HG03066 (cell line): ENCODE data around the gene C1orf87.

Experiments
- ATAC-seq: cut with Tn5 transposase; IDR thresholded peaks from one replicate; pipeline ENCODE4 v1.9.1; 2021; ENCODE audit warnings: low read depth; ENCODE audit not compliant: unreplicated experiment

Gene C1orf87

DNA sequence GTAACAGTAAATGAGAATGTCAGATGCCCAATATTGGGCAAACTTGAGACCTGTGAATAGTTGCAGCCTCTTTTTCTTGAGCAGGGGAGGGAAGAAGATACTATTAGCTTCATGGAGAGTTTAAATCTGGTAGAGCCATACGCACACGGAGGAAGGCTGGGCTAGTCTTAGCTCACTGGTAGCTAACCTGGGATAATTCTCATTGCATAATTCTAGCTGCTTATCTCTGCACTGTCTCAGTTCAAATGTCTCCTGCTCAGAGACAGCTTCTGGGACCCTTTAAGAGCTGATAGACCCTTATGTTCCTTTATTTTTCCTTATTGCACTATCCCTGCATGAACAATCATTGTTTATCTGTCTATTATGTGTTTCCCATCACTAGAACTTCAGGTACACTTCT, 8.4 kb downstream of the C1orf87 start:
- no peak for ATAC-seq

DNA sequence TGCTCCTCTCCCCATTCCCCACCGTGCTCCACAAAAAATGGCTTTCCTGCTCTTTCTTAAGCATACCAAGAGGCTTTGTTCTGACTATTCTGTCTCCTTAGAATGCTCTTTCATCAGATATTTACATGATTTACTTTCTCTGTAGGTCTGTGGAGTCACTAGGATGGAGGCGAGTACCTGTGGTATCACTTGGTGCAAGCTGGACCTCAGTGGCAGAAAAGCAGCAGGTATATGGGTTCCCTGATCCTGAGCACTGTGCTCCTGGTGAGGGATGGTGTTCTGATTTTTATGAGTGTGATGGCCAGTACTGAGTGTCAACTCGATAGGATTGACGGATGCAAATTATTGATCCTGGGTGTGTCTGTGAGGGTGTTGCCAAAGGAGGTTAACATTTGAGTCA, 10.0 kb downstream of the C1orf87 start:
- ATAC-seq: no peak

GRCh38 chr1:60059468-60059867, 14.1 kb downstream of the C1orf87 start:
- no peak for ATAC-seq

GRCh38 chr1:60055336-60055735, 18.2 kb downstream of the C1orf87 start:
- ATAC-seq: no peak

DNA sequence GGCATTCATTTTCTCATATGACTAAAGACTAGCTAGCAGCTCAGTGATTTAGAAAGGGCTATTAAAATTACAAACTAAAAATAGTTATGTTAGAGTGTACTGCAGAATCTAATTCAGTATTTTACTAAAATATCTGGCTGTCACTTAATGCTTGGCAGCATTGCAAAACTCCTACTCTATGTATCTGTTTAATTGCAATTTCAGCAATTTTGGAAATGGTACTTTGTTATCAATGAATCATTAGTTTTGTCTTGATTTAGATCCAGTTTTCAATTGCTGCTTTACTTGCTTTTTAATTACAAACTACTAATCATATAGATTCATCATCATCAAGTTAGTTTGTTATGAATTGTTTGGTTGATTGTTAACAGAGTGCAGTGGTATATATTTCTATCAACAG, 19.2 kb downstream of the C1orf87 start:
- ATAC-seq: no peak

DNA sequence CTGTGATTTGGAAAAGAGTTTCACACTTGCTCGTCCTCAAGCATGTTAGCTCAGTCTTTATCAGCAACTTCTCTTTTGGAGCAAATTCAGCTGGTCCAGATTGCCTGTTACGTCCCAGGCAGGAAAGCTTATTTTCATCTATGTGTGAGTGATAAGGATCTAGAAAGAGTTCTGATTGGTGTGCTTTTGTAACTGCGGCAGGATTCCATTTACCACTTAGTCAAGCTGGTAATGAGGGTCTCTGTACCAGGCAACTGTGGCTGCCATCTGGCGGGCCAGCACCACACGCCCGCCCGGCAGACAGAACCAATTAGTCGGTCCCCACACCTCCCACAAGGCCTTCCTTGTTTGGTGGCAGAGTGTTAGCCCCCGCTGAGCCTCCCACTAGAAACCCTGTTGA, 21.0 kb downstream of the C1orf87 start:
- no peak for ATAC-seq

DNA sequence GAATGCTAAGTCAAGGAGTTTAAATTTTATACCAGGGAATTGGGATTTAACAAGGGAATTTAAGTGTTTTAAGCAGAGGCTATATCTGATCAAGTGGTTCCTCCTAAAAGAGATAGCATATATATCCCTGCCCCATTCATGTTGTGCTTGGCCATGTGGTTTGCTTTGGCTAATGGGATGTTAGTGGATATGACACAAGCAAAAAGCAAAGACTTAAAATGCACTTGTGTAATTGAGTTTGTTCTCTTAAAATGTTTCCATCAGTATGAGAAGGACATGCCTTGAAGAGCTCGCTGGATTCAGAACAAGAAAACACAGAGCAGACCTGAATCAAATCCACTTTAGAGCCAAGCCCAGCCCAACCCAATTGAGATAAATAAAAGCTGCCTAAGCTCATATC, 22.4 kb downstream of the C1orf87 start:
- ATAC-seq: no peak

- no peak for ATAC-seq
Observed at GRCh38 chr1:60049188-60049587, 24.4 kb downstream of the C1orf87 start.

DNA sequence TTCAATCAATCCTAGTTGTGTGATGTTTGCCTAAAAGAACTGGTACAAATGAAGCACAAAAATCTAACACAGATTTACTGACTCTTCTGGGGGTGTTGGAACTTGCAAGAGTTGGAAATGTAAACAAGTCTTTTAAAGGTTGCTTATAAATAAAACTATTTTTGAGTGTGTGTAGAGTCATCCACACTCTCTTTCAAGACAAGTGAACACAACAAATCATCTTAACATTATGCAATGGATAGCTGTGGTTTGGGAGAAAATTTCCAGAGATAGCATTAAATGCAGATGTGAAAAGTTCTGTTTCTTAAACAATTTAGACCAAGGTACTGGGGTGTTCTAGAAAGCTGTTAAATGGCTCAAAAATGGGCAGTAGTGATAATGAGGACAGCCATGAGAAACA, 28.7 kb downstream of the C1orf87 start:
- no peak for ATAC-seq

DNA sequence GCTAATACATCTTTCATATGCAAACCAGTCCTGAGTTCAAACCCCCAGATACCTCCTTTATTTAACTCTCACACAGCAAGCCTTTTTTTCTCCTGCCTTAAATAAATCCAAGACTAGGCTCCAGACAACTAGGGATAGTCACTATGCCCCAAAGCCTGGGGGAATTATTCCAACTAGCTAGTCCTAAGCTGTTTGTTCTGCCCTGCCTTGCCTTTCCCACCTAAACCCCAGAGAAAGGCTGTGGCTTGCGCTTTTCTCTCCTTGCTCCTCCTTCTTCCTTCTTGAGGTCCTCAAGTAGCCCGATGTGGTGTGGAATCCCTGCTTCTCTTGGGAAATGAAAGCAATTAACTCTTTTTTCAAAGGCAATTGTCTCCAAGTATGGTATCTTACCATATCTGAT, 31.8 kb downstream of the C1orf87 start:
- ATAC-seq: no peak

DNA sequence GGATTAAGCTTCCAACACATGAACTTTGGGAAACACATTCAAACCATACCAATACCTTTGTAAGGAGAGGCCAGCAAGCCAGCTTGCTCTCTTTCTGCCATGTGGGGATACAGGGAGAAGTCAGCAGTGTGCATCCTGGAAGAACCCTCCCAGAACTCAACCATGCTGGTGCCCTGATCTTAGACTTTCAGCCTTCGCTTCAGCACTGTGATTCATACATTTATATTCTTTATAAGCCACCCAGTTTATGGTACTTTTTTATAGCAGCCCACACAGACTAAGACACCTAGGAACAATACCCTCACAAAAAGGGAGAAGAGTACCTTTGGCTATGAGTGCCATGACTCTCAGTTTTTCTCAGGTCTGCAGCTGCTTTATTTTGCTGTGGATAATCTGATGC, 35.9 kb downstream of the C1orf87 start:
- ATAC-seq: no peak

DNA sequence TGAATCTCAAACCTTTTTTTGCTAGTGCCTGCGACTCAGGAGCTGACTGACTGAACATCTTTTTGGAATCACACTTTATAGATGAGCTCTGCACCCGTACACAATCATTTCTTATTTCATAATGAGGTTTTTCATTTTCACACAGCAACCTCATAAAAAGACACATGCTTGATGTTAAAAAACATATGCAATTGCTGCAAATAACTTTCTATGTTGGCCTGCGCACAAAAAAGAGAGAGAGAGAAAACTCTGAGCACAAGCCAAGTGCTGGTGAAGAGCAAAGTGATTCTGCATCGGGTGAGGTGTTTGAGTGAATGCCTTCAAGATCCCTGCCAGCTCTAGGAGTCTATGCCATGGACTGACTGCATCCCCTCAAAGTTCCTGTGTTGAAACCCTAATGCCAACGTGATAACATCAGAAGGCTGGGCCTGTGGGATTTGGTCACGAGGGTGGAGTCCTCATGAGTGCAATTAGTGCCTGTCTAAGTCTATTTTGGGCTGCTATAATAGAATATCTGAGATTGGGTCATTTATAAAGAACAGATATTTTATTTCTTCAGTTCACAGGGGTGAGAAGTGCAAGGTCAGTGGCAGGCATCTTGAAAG, 36.6 kb downstream of the C1orf87 start:
- no peak for ATAC-seq

DNA sequence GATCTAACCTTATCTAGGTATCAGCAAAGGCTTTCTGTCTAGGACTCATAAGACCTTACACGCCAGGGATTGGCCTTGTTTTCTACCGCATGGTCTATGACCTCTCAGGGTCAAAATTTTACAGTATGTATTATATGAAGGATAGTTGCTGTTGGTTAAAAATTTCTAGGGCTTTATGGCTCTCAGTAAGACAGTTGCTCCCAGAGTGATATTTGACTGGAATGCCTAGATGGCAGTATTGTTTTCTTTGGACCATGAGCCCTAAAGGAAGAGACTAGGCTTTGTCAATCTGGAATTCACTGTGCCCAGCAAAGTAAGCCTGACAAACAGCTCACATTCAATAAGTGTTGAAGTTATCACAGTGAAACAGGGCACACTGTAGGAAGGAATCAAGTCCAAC, 37.6 kb downstream of the C1orf87 start:
- no peak for ATAC-seq

- no peak for ATAC-seq
Observed at GRCh38 chr1:60034999-60035398, 38.6 kb downstream of the C1orf87 start.

DNA sequence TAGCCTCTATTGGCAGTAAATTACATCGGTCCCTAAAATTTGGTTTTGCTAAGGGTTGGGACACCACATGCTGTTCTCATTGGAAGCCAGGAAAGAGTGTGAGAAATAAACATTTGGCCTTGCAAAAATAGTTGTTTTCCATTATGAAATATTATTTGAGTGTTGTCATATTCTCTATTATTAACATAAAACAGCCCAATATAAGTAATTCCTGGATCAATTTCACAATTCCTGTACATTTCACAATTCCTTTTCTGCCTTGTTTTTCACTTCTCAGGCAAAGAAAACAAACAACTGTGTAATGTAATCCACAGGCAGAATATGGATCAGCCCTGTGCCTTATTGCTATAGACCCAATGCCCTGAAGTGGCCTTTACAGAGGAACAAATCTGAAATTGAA, 40.5 kb downstream of the C1orf87 start:
- no peak for ATAC-seq

- no peak for ATAC-seq
Observed at GRCh38 chr1:60031146-60031545, 42.4 kb downstream of the C1orf87 start.

- no peak for ATAC-seq
Observed at GRCh38 chr1:60025552-60025951, 48.0 kb downstream of the C1orf87 start.

DNA sequence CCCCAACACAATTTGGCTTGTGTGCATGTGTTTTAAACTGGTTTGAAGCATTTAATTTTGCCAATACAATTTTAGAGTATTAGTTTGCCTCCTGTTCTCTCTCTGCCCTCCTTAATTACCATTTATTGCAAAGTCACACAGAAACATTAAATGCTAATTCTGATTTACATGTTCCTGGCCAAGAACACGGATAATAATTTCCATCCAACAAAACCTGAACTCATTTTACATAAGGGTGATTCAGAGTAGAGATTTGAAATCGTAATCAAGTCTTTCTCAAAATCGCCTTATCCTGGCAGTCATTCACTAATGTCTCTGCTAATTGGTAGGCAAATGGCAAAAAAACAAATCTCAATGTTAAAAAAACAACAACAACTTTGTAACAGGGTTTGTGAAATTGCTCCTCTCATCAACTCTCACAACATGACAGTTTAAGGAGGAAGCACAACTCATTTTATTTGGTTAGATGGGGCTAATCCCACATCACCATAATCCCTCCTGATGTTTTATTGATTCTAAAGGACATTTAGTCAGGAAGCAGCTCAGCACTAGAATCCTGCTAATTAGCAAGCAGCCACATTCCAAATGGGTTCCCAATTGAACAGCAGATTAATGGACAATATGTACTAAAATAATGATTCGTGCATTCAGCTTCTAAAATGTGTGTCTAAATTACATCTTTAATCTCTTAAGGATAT, 55.9 kb downstream of the C1orf87 start:
- ATAC-seq: no peak

DNA sequence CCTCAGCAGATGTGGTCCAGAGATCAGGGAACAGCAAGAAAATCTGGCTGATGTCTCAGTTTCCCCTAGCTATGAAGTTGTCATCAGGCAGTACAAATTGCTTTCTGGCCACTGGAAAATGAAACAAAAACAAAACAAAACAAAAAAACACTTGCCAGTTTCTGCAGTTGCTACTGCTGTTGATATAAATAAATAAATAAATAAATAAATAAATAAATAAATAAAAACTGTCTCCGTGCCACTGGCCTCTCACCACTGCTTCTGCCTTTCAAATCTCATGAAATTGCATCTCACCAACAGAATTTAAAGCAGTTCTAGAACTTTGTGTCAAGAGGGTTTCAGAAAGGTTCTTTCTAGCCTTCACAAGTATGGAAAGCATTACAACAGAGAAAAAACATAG, 62.9 kb downstream of the C1orf87 start:
- ATAC-seq: no peak

- ATAC-seq: no peak
Observed at GRCh38 chr1:60008500-60008899, 65.1 kb downstream of the C1orf87 start.

DNA sequence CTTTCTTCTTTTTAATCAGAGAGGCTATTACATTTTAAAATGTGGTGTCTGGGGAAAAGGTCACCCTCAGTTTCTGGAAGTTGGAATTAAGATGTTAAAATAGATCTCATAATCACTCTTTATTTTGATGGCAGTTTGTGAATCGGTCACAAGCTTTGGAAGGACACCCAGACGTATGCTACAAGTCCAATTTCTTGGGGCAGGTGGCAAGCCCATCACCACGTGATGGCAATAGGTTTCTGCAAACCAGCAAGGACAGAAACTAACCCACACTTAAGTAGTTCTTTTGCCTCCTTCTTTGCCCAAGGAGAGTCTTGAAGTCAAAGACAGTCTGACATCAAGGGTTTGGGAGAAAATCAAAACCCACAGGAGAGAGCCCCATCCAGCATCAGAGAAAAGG, 72.9 kb downstream of the C1orf87 start:
- ATAC-seq: no peak

DNA sequence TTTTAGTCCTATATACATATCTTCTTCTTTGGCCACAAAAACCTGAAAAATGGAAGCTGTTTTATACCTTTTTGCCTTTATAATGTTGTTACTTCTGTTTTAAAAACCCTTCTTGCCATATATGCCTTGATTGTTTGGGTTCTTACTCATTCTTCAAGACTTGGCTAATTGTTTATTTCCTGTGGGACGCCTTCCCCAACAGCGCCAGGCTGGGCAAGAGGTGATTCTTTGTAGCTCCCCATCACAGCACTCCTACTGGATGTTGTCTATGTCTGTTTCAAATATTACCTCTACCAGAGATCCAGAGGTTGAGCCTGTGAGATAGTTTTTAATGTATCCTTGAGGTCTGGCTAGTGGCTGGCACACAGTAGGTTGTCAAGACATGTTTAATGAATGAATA, 73.8 kb downstream of the C1orf87 start:
- ATAC-seq: no peak

- no peak for ATAC-seq
Observed at GRCh38 chr1:59999006-59999405, 74.6 kb downstream of the C1orf87 start.
